Stimulated activated naive CD8-positive, alpha-beta T cell treated with anti-CD3 and anti-CD28 coated beads, Interleukin-15, Interleukin-2, amounts not matched to agents 100 ng/mL and 50 ng/mL, for 24 hours (primary cell): ENCODE data around the gene ZNF780A.
"Not testable (repeated sequence)": the region's sequence is repeated elsewhere in the genome, so short reads cannot be mapped to it uniquely, and the experiment has no call there.

ENCODE experiments used
- H3K27ac Mint-ChIP-seq: one replicate; pipeline ENCODE4 v1.8.0; 2021; ENCODE audit warnings: mild to moderate bottlenecking, mixed read lengths
- H3K27me3 Mint-ChIP-seq: one replicate; pipeline ENCODE4 v1.8.0; 2021; ENCODE audit warnings: mixed read lengths
- H3K36me3 Mint-ChIP-seq: one replicate; pipeline ENCODE4 v1.8.0; 2021; ENCODE audit warnings: low read depth, mixed read lengths
- H3K4me1 Mint-ChIP-seq: one replicate; pipeline ENCODE4 v1.8.0; 2021; ENCODE audit warnings: low read depth, mixed read lengths
- H3K4me3 Mint-ChIP-seq: one replicate; pipeline ENCODE4 v1.8.0; 2021; ENCODE audit warnings: mild to moderate bottlenecking, mixed read lengths
- H3K9me3 Mint-ChIP-seq: one replicate; pipeline ENCODE4 v1.8.0; 2021; ENCODE audit warnings: mixed read lengths

Gene ZNF780A

GRCh38 chr19:40055049-40055448, 35.7 kb downstream of the ZNF780A start:
- H3K27me3 Mint-ChIP-seq: peaks cover 7% of the 10 kb centered on the region
- H3K36me3 Mint-ChIP-seq: peaks cover 40% of the 10 kb centered on the region
- peak overlapping the region; percentile 97 for H3K4me3 Mint-ChIP-seq
- H3K4me1 Mint-ChIP-seq: peaks cover 43% of the 10 kb centered on the region
- H3K27ac Mint-ChIP-seq: no peak overlapping the region
- peaks cover 13% of the 10 kb centered on the region for H3K9me3 Mint-ChIP-seq

- H3K36me3 Mint-ChIP-seq: peaks cover 38% of the 10 kb centered on the region
- peaks cover 4% of the 10 kb centered on the region for H3K27me3 Mint-ChIP-seq
- peaks cover 43% of the 10 kb centered on the region for H3K4me1 Mint-ChIP-seq
- peaks cover 9% of the 10 kb centered on the region for H3K9me3 Mint-ChIP-seq
- H3K27ac Mint-ChIP-seq: no peak overlapping the region
- peak overlapping the region; percentile 97 for H3K4me3 Mint-ChIP-seq
These were observed 36.1 kb downstream of the ZNF780A start for GRCh38 chr19:40054632-40055031.

DNA sequence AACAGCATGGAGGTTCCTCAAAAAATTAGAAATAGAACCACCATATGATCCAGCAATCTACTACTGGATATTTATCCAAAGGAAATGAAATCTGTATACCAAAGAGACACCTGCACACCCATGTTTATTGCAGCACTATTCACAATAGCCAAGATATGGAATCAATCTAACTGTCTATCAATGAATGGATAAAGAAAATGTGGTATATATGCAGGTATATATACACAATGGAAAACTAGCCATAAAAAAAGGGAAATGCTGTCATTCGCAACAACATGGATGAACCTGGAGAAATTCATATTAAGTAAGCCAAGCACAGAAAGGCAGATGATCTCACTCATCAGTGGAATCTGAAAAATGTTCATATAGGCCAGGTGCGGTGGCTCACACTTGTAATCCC, 37.3 kb downstream of the ZNF780A start:
- peaks cover 43% of the 10 kb centered on the region for H3K4me1 Mint-ChIP-seq

GRCh38 chr19:40041718-40042117, 49.0 kb downstream of the ZNF780A start:
- not testable (repeated sequence) for H3K4me3 Mint-ChIP-seq, H3K4me1 Mint-ChIP-seq, H3K27ac Mint-ChIP-seq, H3K27me3 Mint-ChIP-seq
- Mint-ChIP-seq H3K9me3 (peaks cover 33% of the 10 kb centered on the region), H3K36me3 (peaks cover 56% of the 10 kb centered on the region)

More for the DNA sequence above, 37.3 kb downstream of the ZNF780A start:
- no peak overlapping the region for H3K4me3 Mint-ChIP-seq
- no peak overlapping the region for H3K27ac Mint-ChIP-seq
- peaks cover 42% of the 10 kb centered on the region for H3K36me3 Mint-ChIP-seq
- H3K27me3 Mint-ChIP-seq: no peaks in the 10 kb centered on the region
- peaks cover 4% of the 10 kb centered on the region for H3K9me3 Mint-ChIP-seq

- peaks cover 39% of the 10 kb centered on the region for H3K9me3 Mint-ChIP-seq
- H3K4me1 Mint-ChIP-seq, H3K27me3 Mint-ChIP-seq, H3K4me3 Mint-ChIP-seq, H3K27ac Mint-ChIP-seq: not testable (repeated sequence)
- peaks cover 56% of the 10 kb centered on the region for H3K36me3 Mint-ChIP-seq
These were observed 52.7 kb downstream of the ZNF780A start for GRCh38 chr19:40038047-40038446.

DNA sequence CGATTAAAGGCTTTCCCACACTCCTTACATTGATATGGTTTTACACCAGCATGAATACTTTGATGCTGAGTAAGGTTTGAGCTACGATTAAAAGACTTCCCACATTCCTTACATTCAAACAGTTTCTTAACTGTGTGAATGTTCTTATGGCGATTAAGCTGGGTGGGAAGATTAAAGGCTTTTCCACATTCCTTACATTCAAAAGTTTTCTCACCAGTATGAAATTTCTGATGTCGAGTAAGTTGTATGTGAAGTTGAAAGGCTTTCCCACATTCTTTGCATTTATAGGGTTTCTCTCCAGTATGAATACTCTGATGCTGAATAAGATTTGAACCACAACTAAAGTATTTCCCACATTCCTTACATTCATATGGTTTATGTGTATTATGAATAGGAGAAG, 54.7 kb downstream of the ZNF780A start:
- Mint-ChIP-seq H3K4me3 (no peak overlapping the region), H3K9me3 (peaks cover 50% of the 10 kb centered on the region), H3K36me3 (peaks cover 57% of the 10 kb centered on the region), H3K27ac (no peak overlapping the region), H3K4me1 (no peaks in the 10 kb centered on the region), H3K27me3 (no peaks in the 10 kb centered on the region)

GRCh38 chr19:40033989-40034560, 56.7 kb downstream of the ZNF780A start:
- Mint-ChIP-seq H3K27ac (no peak overlapping the region), H3K9me3 (peaks cover 58% of the 10 kb centered on the region), H3K4me1 (no peaks in the 10 kb centered on the region), H3K36me3 (peaks cover 69% of the 10 kb centered on the region), H3K27me3 (no peaks in the 10 kb centered on the region), H3K4me3 (no peak overlapping the region)

- no peaks in the 10 kb centered on the region for H3K27me3 Mint-ChIP-seq
- H3K9me3 Mint-ChIP-seq: peaks cover 64% of the 10 kb centered on the region
- peaks cover 37% of the 10 kb centered on the region for H3K36me3 Mint-ChIP-seq
- H3K4me1 Mint-ChIP-seq: no peaks in the 10 kb centered on the region
- H3K27ac Mint-ChIP-seq: no peak overlapping the region
- no peak overlapping the region for H3K4me3 Mint-ChIP-seq
These were observed 64.2 kb downstream of the ZNF780A start for GRCh38 chr19:40026597-40026970.

- no peaks in the 10 kb centered on the region for H3K27me3 Mint-ChIP-seq
- H3K4me3 Mint-ChIP-seq: no peak overlapping the region
- peaks cover 35% of the 10 kb centered on the region for H3K36me3 Mint-ChIP-seq
- H3K27ac Mint-ChIP-seq: no peak overlapping the region
- peaks cover 68% of the 10 kb centered on the region for H3K9me3 Mint-ChIP-seq
- no peaks in the 10 kb centered on the region for H3K4me1 Mint-ChIP-seq
These were observed 64.7 kb downstream of the ZNF780A start for GRCh38 chr19:40025938-40026596.

DNA sequence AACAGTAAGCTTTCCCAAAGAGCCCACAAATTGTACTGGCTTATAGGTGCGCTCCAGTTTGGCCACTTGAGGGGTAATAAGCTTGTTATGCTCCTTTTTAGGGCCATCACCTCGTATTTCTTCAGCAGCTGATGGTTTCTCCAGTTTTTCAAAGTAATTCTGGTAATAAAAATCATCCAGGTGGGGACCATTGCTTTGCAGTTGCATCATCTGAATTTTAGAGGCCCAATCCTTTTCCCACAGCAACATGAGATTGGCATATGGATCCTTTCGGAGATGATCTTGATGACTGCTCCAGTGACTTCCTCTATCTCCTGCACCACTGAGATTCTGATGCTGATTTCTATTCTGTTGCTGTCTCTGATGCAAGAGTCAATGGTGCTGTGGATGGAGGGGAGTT, 66.8 kb downstream of the ZNF780A start:
- Mint-ChIP-seq H3K36me3 (peaks cover 29% of the 10 kb centered on the region), H3K9me3 (peaks cover 74% of the 10 kb centered on the region), H3K4me3 (no peak overlapping the region), H3K27me3 (no peaks in the 10 kb centered on the region), H3K27ac (no peak overlapping the region), H3K4me1 (no peaks in the 10 kb centered on the region)
